ENCODE results near the gene NFATC2. TPM values are rescaled to one million over a fixed set of nuclear protein-coding genes. Genes with fewer than 3 reads are reported as not detected.

NFATC2 gene
- total RNA-seq, 1 donor, result 0.36 TPM

DNA sequence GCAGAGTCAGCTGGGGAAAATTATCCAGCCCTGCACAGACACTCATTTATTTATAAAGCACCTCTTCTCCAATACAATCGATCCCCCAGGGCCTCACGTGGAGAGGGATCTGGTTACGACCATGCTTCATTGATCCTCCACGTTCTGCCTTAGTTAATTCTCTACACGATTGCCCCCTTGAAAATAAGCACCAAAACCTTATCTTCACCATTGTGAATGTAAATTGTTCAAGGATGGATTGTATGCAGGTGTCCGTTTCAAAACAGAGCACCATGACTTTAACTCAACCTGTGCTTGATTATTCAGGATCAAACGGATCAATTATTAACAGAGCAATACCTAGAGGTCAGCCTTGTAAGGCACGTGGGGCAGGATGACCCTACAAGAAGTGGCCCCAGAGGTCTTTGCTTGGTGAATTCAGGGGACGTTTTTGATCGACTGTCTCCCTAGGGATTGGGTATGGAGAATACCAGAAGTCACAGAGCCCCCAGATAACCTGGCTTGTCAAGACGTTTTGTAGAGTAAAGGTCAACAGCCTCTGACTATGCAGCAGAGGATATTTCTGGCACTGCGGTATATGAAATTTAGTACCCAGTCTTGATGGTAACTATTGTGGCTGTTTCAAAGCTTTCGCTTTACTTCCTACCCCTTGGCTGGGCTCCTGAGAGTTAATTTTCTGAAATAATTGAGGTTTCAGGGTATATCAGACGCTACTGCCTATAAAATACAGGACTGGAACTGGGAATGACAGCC, 112.1 kb downstream of the NFATC2 start:
- no peak for TF ChIP-seq CTCF (IDR thresholded peaks at IDR 0.05; ENCODE audit: insufficient read depth, low read length)
- no peak for DNase-seq (ENCODE audit: low read depth)
- no peak overlapping the region for H3K4me3 ChIP-seq (ENCODE audit: low read depth, low read length)

- TF ChIP-seq CTCF (IDR thresholded peaks at IDR 0.05; ENCODE audit: insufficient read depth, low read length), result no peak
- DNase-seq (ENCODE audit: low read depth), result no peak
- no peak overlapping the region for H3K4me3 ChIP-seq (ENCODE audit: low read depth, low read length)
Observed at GRCh38 chr20:51429696-51430095, 112.8 kb downstream of the NFATC2 start.

DNA sequence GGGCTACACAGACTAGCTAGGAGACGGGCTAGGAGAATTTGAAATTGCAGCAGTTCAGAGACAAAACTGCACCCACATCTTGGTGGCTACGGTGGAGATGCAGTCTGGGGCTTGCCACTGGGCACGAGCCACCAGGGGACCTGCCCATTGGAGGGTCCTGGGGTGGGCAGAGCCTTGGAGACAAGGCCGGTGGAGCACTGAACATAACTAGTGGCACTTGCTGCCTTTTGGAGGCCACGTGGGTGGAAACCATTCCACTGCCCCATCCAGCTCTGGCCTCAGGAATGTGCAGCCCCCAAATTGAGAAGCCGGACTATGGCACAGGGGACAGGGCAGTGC, 113.4 kb downstream of the NFATC2 start:
- DNase-seq (ENCODE audit: low read depth), result no peak
- no peak for TF ChIP-seq CTCF (IDR thresholded peaks at IDR 0.05; ENCODE audit: insufficient read depth, low read length)

DNA sequence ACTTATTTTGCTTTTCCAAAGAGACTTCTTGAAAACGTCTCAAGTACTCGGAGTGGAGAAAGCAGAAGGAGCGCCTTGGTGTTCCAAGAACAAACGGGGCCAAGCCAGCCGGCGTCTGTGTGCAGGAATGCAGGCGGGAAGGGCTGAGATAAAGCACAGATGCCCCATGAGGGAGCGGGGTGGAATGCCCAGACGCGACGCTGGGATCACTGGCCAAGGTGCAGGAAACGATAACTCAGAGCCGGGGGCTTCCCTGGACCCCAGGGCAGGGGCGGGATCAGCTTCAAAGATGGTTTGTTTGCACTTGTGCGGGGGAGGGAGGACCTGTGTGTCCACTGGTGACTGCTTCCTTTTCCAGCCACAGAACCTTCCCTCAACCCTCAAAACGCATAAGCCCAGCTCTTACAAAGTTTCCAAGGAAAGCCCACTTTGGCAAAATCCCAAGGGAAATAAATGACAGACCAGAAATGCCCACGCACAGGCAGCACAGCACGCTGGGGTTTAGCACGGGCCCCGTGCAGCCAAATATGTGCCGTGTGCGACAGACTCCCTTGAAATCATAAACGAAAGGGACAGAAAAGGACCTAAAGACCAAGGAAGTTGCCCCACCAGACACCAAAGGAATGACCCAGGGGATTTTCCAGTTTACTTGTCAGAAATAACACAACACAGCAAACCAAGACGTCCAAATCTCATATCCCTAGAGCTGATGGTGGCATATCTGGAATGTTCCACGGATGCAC, 113.9 kb downstream of the NFATC2 start:
- DNase-seq (ENCODE audit: low read depth), result peak; percentile 78
- H3K4me3 ChIP-seq (ENCODE audit: low read depth, low read length), result no peak overlapping the region
- TF ChIP-seq CTCF (IDR thresholded peaks at IDR 0.05; ENCODE audit: insufficient read depth, low read length), result no peak

More for the DNA sequence above, 113.4 kb downstream of the NFATC2 start:
- H3K4me3 ChIP-seq (ENCODE audit: low read depth, low read length), result no peak overlapping the region

DNA sequence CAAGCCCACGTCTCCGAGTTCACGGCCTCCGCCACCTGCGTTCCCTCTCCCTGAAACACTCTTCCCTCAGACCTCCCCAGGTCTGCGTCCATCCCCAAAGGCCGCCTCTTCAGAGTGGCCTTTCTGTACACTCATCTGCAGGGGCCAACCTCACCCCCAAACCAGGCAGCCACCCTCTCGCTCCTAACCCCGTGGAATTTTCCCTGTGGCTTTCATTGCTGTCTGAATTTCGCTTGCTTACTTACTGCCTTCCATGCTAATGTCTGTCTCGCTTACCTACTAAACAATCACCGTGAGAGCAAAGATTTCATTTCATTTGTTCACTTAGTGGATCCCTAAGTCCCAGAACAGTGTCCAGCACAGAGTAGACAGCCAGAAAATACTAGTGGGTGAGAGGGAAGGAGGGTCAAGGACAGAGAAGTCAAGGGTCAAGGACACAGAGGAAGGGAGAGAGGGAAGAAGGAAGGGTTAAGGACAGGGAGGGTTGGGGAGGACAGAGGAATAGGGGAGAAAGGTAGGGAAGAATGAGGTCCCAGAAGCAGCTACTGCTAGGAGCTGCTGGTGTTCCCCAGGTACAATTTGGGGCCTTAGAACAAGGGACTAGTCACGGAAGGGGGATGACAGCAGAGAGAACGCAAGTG, 114.7 kb downstream of the NFATC2 start:
- no peak overlapping the region for H3K4me3 ChIP-seq (ENCODE audit: low read depth, low read length)
- TF ChIP-seq CTCF (IDR thresholded peaks at IDR 0.05; ENCODE audit: insufficient read depth, low read length), result no peak
- DNase-seq (ENCODE audit: low read depth), result no peak

- TF ChIP-seq CTCF (IDR thresholded peaks at IDR 0.05; ENCODE audit: insufficient read depth, low read length), result no peak
- DNase-seq (ENCODE audit: low read depth), result no peak
- H3K4me3 ChIP-seq (ENCODE audit: low read depth, low read length), result no peak overlapping the region
Observed at GRCh38 chr20:51426718-51427650, 115.5 kb downstream of the NFATC2 start.
